Parathyroid adenoma (tissue), 2 donors: ENCODE results near the gene NISCH.

Experiments used
- H2AFZ ChIP-seq: fragments of 300-600 bp; sonication (generic); one replicate; pipeline ENCODE4 v1.7.0; 2017; ENCODE audit warnings: antibody characterized with exemption, mild to moderate bottlenecking
- H3K27ac ChIP-seq: fragments of 300-600 bp; sonication (generic); one replicate; pipeline ENCODE4 v1.7.0; 2017
- H3K27me3 ChIP-seq: fragments of 300-600 bp; sonication (generic); one replicate; pipeline ENCODE4 v1.7.0; 2017; ENCODE audit warnings: low read length; ENCODE audit not compliant: control insufficient read depth, insufficient read depth
- H3K36me3 ChIP-seq: fragments of 300-600 bp; sonication (generic); one replicate; pipeline ENCODE4 v1.7.0; 2017; ENCODE audit warnings: low read length; ENCODE audit not compliant: control insufficient read depth, insufficient read depth
- H3K4me1 ChIP-seq: fragments of 300-600 bp; sonication (generic); one replicate; pipeline ENCODE4 v1.7.0; 2017; ENCODE audit warnings: control low read depth
- H3K4me2 ChIP-seq: fragments of 300-600 bp; sonication (generic); one replicate; pipeline ENCODE4 v1.7.0; 2017; ENCODE audit warnings: low read length
- H3K4me3 ChIP-seq: fragments of 300-600 bp; sonication (generic); one replicate; pipeline ENCODE4 v1.7.0; 2017; ENCODE audit warnings: low read depth, low read length
- H3K79me2 ChIP-seq: fragments of 300-600 bp; sonication (generic); one replicate; pipeline ENCODE4 v1.7.0; 2017; ENCODE audit warnings: control low read depth
- H3K9ac ChIP-seq: fragments of 300-600 bp; sonication (generic); one replicate; pipeline ENCODE4 v1.7.0; 2017; ENCODE audit warnings: mild to moderate bottlenecking
- H3K9me3 ChIP-seq: fragments of 300-600 bp; sonication (generic); one replicate; pipeline ENCODE4 v1.7.0; 2017; ENCODE audit warnings: low read length; ENCODE audit not compliant: control insufficient read depth
- CTCF ChIP-seq: fragments of 300-600 bp; sonication (generic); IDR thresholded peaks from one replicate; pipeline ENCODE4 v1.7.0; 2017; ENCODE audit warnings: antibody characterized with exemption, mild to moderate bottlenecking
- donor health status: primary hyperparathyroidism.

NISCH gene

GRCh38 chr3:52451237-52452083, 3.9 kb upstream of the NISCH start:
- Histone ChIP-seq H3K79me2 (peaks cover 3% of the 10 kb centered on the region), H3K27ac (peak overlapping the region; percentile 85), H3K9me3 (no peaks in the 10 kb centered on the region), H3K36me3 (no peaks in the 10 kb centered on the region), H3K4me2 (no peak overlapping the region), H2AFZ (no peak overlapping the region), H3K9ac (no peak overlapping the region), H3K4me1 (peaks cover 23% of the 10 kb centered on the region), H3K4me3 (no peak overlapping the region), H3K27me3 (no peaks in the 10 kb centered on the region)
- no peak for TF ChIP-seq CTCF

GRCh38 chr3:52452126-52452525, 3.3 kb upstream of the NISCH start:
- TF ChIP-seq CTCF: no peak
- no peak overlapping the region for H2AFZ ChIP-seq
- H3K27me3 ChIP-seq: no peaks in the 10 kb centered on the region
- no peak overlapping the region for H3K27ac ChIP-seq
- no peak overlapping the region for H3K4me3 ChIP-seq
- H3K4me1 ChIP-seq: peaks cover 25% of the 10 kb centered on the region
- peaks cover 3% of the 10 kb centered on the region for H3K79me2 ChIP-seq
- no peak overlapping the region for H3K9ac ChIP-seq
- no peaks in the 10 kb centered on the region for H3K9me3 ChIP-seq
- no peak overlapping the region for H3K4me2 ChIP-seq
- no peaks in the 10 kb centered on the region for H3K36me3 ChIP-seq

- no peak for TF ChIP-seq CTCF
- peaks cover 25% of the 10 kb centered on the region for H3K4me1 ChIP-seq
- no peak overlapping the region for H3K9ac ChIP-seq
Observed at GRCh38 chr3:52452570-52453221, 2.7 kb upstream of the NISCH start.

GRCh38 chr3:52453496-52454249, 1.7 kb upstream of the NISCH start, which contains the start of gene TNNC1:
TSS of gene TNNC1 (minus strand) at chr3:52454041. CDS start at chr3:52454015, 26 bp downstream.
- Histone ChIP-seq H2AFZ (peak within 1 kb of the TSS; percentile 80), H3K9ac (no peak within 1 kb of the TSS), H3K27ac (peak within 1 kb of the TSS; percentile 81), H3K36me3 (no peaks in the 10 kb centered on the region), H3K4me2 (peak within 1 kb of the TSS; percentile 99), H3K9me3 (no peaks in the 10 kb centered on the region), H3K4me3 (peak within 1 kb of the TSS; percentile 68), H3K79me2 (peaks cover 3% of the 10 kb centered on the region), H3K4me1 (peaks cover 25% of the 10 kb centered on the region), H3K27me3 (no peaks in the 10 kb centered on the region)
- no peak for TF ChIP-seq CTCF

More at GRCh38 chr3:52452570-52453221, 2.7 kb upstream of the NISCH start:
- no peaks in the 10 kb centered on the region for H3K9me3 ChIP-seq
- H3K4me3 ChIP-seq: no peak overlapping the region
- H3K4me2 ChIP-seq: no peak overlapping the region
- H3K36me3 ChIP-seq: no peaks in the 10 kb centered on the region
- H3K27me3 ChIP-seq: no peaks in the 10 kb centered on the region
- no peak overlapping the region for H3K27ac ChIP-seq
- no peak overlapping the region for H2AFZ ChIP-seq
- peaks cover 3% of the 10 kb centered on the region for H3K79me2 ChIP-seq
